ENCODE measurements around the gene CCDC33.

The CCDC33 gene

DNA sequence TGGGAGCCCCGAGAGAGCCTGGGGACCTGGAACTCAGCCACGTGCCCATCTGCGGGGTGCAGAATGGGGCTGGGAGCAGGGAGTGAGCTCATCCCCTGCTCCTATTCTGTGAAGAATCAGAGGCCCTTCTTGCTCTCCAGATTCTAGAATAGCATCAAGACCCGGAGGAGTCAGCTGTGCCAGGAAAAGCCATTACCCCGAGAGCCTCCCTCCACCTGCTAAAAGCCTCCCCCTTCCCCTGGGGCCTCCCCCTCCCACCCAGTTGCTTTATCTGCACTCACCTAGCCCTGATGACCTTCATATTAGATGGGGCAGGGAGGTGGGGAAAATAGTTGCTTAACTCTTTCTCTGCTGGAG lies 23.1 kb downstream of the CCDC33 start:
- DNase-seq (ENCODE audit: low read depth), result no peak

DNA sequence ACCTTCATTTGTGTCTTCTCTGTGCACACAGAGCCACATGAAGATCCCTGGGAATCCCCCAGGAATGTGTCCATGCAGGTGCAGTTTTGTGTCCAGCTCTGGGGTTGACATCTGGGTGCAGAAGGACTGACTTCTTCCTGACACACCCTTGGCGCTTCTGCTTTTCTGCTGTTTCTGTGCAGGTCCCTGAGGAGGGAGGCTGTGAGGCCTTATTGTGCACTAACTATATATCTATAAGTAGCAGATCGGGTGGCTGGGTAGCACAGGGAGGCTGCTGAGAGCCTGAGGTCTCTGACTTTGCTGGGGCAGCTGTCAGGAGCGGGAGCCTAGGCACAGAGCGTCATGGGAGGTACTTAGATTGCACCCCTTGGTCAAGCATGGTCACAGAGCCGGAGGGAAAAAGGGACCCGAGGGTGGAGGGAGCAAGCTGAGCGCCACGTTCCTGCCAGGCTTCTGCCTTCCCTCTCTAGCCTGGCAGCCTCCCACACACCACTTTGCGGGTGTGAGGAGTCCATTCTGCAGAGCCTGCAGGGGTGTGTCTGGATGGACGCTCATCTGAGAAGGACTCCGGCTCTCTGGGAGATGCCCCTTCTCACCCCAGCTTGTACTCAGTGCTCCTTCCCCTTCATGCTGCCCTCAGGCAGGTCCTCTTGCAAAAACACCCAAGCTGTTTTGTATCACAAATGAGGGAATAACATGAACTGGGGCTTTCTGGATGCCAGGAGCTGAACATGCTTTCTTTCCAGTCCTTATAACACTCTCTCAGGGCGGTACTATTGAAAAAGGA lies 23.9 kb downstream of the CCDC33 start:
- no peak for DNase-seq (ENCODE audit: low read depth)

DNA sequence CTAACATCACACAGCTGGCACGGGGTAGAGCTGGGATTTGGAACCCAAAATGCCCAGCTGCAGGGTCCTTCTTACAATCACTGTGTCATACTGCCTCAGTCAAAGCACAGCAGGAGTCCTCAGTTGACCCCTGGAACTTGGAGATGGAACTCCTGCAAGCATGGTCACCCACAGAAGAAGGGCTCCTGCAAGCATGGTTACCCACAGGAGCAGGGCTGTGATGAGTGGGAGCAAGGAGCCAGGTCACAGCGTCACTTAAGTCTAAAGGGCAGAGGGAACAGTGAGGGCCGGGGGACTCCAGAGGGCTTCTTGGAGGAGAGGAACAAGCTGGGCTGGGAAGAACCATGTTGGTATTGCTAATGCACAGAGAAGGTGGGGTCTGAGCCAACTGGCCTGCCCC lies 24.9 kb downstream of the CCDC33 start:
- no peak for DNase-seq (ENCODE audit: low read depth)

DNA sequence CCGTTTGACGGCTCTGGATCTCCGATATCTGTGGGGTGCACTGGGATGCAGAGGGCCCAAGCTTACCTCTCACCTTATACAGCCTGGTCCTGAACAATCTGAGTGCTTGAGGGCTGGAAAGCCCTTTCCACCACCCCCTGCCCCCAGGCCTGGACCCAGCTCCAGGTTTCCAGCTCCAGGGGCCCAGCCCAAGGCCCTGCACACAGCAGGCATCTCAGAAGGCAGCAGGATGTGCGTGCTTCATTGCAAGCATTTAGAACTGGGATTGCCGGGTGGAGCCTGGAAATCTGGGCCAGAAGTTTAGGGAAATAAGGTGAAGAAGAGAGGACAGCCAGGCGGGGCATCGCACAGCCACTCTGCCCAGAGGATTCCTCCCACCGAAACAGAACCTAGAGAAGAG lies 25.6 kb downstream of the CCDC33 start:
- no peak for DNase-seq (ENCODE audit: low read depth)

DNA sequence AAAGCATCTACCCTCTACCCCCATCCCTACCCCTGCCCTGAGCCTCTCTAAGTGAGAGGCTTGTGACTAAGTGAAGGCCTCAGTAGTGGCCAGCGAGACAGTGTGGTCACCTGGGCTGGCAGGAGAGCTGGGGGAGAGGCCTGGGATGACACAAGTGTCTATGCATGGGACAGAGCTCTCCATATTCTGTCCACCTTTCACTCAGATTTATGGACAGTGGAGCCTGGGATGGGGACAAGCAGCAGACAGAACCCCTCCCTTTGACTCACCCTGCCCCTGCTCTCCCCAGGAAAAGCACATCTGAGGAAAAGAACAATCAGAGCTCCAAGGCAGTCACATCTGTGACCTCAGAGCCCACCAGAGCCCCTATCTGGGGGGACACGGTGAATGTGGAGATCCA lies 26.0 kb downstream of the CCDC33 start:
- no peak for DNase-seq (ENCODE audit: low read depth)

DNA sequence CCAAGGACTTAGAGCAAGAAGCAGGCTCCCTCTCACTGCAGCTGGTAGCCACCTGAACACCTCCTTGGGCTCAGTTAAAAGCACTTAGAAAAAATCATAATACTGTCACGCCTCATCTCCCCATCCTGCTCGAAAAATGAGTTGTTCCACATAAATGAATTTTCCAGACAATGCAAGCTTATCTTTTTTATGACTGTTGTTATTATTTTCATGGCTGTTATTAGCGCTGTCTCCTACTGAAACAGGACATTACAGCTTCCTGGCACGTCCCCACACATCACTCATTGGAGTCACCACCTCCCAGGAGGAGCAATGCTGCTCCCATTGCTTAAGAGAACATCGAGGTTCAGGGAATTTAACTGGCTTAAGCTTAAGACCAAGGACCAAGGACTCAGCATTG lies 26.5 kb downstream of the CCDC33 start:
- no peak for DNase-seq (ENCODE audit: low read depth)

DNA sequence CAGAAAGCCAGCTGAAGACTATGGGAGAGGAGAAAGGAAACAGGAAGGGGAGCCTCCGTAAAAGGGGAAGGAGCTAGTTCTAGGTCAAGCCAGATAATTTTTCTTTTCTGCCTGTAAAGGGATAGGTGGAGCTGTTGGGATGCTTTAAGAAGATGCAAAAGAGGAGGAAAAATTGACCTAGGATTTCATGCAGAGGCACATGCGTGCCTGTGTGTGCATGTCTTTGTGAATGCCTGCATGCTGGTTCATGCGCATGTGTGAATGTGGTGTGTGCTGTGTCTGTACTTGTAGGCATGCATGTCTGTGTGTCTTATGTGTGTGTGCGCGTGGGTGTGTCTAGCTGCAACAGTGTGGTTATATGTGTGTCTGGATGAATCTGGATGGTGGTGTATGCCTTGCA lies 27.3 kb downstream of the CCDC33 start:
- no peak for DNase-seq (ENCODE audit: low read depth)

DNA sequence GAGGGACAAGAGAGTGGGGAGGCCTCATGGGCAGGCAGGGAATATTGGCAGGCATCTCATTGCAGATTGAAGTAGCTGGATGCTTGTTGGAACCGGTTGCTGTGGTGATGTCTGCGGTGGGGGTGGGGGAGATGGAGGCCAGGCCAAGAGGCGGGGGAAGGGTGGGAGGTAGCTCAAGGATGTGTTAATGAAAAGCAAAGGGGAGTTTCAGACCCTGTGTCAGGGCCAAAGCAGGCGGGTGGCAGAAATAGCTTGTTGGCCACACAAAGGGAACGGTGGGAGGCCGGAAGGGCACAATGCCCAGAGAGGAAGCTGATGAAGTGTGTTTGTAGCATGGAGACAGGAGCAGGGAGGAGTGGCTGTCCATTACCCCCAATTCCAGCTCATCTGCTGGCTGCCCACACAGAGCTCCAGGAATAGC lies 28.0 kb downstream of the CCDC33 start:
- DNase-seq (ENCODE audit: low read depth), result no peak

DNA sequence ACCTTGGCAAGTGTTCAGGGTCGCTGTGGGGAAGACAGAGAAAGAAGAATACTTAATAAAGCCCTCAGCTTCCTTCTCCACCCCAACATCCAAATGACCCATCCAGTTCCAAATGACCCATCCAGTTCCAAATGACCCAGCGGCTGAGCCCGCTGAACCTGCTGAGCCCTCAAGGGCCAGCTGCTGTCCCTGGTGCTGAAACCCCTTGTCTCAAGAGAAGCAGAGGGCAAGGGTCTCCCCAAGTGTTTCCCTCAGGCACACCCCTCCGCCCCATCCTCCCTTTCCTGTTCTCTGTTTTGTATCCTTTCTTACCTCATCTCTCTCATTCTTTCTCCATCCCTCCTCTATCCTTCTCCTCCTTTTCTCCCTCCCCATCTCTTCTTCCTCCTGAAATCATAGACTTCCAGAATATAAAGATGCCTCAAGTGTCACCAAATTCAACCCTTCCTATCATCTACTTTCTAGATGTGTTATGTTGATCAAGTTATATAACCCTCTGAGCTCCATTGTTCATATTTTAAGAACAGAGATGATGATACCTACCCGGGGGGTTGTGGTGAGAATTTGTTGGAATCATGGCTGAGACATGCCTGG lies 29.0 kb downstream of the CCDC33 start:
- no peak for DNase-seq (ENCODE audit: low read depth)

DNA sequence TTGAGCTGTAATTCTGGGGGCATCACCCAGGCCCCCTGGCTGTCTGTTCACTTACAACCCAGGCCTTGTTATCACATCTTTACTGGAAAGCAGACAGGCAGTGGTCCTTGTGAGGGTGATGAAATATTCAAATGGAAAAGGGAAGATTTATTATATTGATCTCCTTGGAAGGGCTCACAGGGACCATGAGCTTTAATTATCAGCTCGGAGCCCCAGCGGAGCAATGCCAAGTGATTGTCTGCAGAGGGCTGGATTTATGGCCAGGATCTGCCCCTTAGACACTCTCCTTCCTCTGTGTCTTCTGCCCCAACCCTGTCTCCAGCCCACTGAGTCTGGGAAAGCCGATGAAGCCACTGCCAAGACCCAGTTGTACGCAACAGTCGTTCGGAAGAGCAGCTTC lies 31.9 kb downstream of the CCDC33 start:
- DNase-seq (ENCODE audit: low read depth), result no peak

DNA sequence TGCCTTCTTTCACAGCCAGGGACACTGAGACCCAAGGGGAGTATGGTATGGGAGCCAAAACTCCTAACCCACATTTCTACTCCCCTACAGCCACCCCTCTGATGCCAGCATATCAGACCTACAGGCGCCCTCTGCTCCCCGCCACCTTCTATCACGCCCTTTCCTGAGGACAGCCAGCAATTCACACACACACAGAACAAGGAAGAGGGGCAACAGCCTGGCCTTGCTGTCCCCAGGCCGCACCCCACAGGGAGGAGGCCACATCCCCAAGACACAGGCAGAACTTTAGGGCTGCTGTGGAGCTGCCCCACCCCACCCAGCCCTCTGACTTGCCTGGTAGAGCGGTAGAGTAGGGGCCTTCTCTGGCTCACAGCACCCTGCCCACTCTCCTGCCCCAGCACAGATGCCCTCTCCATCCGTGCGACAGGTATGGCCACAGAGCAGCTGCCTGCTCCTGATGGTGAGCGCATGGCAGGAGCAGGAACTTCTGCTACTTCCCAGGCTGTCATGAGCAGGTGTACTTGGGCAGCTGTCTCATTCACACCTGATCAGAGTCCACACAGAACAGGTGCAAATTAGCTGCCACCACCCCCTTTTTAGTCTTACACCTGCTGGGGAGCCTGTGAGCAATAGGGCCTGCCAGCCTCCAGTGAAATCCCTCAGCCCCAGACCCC lies 33.4 kb downstream of the CCDC33 start:
- DNase-seq (ENCODE audit: low read depth), result no peak

DNA sequence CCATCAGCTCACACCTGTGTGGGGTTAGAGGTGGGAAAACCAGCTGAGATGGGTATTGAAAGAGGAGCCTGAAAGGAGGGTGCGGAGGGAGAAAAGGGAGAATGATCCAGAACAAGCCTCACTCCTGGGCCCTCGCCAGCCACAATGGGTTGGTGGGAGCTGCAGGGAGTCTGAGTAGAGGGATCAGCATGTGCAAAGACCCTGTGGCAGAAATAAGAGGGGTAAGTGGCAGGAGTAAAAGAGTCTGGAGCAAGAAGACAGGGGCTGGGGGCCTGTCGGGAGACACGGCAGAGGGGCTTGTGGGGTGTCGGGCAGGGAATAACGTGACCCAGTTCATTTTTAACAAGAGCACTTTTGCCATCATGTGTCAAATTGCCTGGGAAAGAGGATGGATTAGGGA lies 34.0 kb downstream of the CCDC33 start:
- DNase-seq (ENCODE audit: low read depth), result no peak

DNA sequence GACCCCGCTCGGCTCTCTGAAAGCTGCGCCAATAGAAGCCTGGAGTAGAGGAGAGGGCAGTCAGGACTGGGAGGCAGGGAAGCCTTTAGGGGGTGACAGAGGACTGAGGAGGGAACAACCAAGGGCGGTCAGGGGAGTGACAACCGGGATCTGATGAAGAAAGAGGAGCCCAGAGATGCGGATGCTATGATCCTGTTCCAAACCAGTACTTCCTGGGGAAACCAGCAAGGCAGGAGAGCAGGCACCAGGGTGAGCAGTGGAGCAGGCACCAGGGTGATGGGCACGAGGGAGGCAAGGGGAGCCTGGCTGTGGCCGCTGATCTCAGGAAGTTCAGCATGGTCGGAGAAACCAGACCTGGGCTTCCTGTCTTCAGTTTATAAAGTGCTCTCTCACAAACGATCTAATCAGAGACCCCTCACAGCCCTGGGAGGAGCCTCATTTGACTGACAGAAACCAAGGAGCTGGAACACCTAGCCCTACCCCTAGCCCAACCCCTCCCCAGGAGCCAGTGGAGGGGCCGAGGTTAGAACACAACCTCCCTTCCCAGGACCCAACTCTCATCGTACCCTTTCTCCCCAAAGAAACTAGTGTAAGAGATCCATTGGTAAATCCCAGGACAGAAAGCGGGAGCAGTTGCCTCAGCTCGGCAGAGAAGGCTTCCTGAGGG lies 34.9 kb downstream of the CCDC33 start:
- no peak for DNase-seq (ENCODE audit: low read depth)

DNA sequence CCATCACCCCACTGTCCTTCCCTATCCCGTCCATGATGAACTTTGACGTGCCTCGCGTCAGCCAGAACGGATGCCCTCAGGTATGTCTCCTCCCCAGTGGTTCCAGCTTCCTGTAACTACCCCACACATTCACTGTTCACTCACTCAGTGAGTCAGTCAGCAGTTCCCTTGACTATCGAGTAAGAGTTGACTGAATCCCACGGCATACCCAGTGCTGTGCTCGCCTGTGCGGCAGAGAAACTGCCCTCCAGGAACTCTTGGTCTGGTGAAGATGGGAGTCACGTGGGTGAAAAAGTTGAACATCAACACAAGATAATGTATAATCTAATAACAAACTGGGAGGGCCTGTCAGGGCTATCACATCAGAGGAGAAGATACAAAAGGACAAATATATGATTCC lies 36.7 kb downstream of the CCDC33 start:
- DNase-seq (ENCODE audit: low read depth), result no peak

DNA sequence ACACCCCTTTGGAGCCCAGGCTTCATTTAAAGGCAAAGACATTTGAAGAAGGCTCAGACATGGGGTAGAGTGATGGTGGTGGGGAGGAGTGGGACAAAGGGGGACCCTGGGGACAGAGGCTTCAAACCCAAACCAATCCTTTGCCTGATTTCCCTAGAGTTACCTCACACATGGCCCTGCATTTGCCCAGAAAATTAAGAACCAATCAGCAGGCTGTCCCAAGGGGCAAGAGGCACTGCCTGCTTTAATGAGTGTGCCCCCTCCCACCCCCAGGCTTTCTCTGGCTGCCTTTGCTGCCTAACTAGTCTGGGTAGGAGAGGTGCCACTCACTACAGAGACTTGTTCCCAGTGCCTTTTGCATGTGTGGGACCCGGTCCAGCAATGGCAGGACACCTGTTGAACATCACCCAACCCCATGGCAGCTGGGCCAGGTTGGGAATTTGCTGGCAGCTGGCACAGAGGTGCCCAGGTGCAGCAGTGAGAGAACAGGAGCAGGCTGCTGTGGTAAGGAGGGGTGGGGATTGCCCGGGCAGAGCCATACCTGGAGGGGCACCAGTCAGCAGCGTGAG lies 38.4 kb downstream of the CCDC33 start:
- no peak for DNase-seq (ENCODE audit: low read depth)

DNA sequence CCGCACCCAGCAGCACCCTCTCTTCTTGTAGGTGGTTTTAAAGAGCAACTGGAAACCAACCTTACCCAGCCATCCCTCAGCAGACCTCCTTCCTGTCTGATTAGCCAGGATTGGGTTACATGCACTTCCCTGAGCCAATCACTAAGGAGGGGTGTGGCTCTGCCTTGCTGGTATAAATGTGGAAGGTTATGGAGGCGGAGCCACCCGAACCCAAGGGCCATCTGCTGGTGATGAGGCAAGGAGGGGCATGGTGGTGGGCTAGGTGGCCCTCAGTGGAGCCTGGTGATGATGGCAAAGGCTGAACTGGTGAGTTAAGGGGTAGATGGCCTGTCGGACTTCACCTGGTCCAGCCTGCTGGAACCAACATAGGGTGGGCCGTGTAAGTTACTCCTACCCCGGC lies 39.8 kb downstream of the CCDC33 start:
- no peak for DNase-seq (ENCODE audit: low read depth)

DNA sequence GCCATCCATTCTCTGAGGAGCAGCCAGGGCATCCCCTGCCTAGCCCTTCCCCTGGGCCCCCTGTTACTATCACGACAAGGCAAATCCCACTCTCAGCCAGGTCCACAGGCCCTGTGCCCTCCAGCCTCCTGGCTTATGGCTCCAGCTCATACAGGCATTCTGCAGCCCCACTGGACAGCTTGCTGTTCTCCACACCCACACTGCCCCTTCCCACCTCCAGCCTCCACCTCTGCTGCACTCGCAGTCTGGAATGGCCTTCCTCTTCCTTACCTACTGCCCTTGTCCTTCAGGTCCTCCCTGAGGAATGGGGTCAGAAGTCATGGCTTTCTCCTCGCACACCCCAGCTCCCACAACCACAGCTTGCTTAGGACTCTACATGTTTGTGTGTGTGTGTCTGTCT lies 40.4 kb downstream of the CCDC33 start:
- no peak for DNase-seq (ENCODE audit: low read depth)

DNA sequence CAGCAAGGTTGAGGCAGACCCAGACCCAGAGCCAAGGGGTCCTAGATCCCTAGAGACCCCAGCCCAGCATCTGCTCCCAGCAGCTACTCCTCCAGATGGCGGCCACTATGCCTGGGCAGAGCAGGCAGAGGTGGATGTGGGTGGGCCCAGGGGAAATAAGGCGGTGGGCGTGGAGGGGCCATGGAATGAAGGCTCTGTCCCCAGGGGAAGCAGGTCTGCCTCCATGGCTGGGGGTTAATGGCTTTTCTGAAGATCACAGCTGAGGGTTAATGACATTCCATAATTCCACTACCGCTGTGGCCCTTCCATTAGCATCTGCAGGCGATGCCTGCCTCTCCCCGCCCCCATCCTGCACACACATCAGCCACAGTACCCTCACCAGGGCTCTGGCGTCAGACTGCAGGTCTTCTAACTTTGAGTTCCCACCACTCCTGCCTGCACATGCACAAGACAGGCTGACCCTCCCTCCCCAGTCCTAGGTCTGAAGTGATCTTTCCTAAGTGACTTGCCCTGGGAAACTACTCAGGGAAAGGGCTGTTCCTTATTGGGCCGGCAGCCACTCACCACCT lies 41.2 kb downstream of the CCDC33 start:
- no peak for DNase-seq (ENCODE audit: low read depth)

DNA sequence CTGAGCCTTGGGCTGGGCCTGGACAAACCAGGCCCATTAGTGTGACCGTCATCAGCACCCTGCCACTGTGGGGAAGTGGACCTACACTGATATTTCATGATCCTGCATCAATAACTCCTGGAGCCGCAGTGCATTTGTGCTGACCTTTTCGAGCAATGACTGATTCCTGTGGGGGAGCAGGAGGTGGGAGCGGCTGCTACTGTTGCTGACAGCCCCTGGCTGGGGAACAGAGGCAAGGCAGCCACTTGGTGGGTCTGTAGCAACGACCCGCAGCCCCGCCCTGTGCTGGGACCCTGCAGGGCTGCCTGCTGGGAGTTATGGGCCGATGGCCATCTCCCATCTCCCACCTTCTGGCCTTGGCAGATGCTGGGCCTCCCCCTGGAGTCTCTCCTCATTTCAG lies 42.1 kb downstream of the CCDC33 start:
- no peak for DNase-seq (ENCODE audit: low read depth)

DNA sequence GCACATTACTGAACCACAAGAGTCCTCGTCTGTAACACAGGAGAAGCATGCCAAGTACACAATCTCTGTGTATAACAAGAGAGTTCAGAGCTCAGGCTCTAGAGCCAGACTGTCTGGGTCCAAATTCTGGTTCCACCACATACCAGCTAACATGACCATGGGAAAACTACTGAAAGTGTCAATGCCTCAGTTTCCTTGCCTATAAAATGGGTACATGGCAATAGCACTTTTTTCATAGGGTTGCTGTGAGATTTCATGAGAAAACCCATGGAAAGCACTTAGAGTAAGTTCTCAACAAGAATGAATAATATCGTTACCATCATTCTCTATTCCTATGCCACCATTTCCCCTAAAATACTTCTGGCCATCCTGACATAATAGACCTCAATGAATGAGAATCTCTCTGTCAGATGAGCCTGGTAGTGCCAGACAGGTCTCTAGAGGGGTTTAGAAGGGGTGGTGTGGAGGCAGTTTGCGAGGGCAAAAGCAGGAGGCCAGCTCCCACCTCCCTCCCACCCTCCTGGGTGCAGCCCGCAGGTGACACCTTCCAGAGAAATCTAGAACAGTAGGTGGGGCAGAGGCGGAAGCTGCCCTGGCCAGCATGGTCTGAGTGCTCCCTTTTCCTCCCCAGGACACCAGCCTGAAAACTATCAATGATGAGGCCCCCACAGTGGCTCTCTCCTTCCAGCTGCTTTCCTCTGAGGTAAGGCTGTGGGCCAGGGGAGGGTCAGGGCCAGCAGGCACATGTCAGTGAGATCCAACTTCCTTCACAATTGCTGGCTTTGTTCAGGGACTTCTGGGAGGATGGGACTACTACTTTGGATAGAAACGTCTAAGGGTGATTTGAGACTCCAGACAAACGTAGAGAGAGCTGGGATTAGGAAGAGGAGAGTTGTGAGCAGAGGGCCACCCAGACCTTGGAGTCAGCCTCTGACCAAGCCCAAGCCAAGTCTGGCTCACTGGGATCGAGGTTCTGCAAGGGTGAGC lies 45.3 kb downstream of the CCDC33 start:
- no peak for DNase-seq (ENCODE audit: low read depth)

DNA sequence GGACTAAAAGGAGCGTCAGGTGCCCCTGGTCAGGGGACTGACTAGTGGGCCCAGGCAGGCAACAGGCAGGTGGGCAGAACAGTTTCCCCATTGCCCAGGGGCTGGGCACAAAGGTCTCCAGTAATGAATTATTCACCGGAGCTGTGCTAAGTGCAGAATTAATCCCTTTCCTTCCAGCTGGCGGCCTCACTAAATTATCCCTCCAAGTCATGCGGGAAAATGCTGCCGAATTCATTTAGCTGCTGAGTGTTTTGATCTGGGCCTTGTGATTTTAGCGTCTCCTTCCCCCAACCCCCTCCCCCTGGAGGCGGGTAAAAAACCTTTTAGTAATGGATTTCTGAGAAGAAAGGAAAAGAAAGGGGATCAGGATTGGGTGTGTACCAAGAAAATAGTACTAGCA lies 47.2 kb downstream of the CCDC33 start:
- DNase-seq (ENCODE audit: low read depth), result no peak

All from stimulated activated CD4-positive, alpha-beta T cell treated with anti-CD3 and anti-CD28 coated beads, Interleukin-2, amount 100 ng/mL, for 4 hours (primary cell).